ENCODE measurements around the gene MMP11.
A peak's percentile ranks its signal among the peaks of the same experiment; 100 is the strongest.
"Not testable (repeated sequence)": the region's sequence is repeated elsewhere in the genome, so short reads cannot be mapped to it uniquely, and the experiment has no call there.

MMP11 gene

GRCh38 chr22:23772649-23773473 is at the start of gene MMP11:
Gene MMP11, plus strand, starts transcription at chr22:23772849. Its CDS starts 22 bp downstream, at chr22:23772871.
- DNase-seq, result peak; percentile 45 to 46

GRCh38 chr22:23728108-23728507 is 44.5 kb upstream of the MMP11 start:
- DNase-seq, result not testable (repeated sequence)

GRCh38 chr22:23737696-23738095 is 35.0 kb upstream of the MMP11 start:
- no peak for DNase-seq

GRCh38 chr22:23742505-23743264 is 30.0 kb upstream of the MMP11 start:
- no peak for DNase-seq

- DNase-seq, result no peak
These were observed 29.3 kb upstream of the MMP11 start for GRCh38 chr22:23743303-23743705.

- no peak for DNase-seq
These were observed 28.6 kb upstream of the MMP11 start for GRCh38 chr22:23744001-23744400.

GRCh38 chr22:23744485-23744884 is 28.2 kb upstream of the MMP11 start:
- DNase-seq, result no peak

- DNase-seq, result no peak
These were observed 26.9 kb upstream of the MMP11 start for GRCh38 chr22:23745791-23746190.

GRCh38 chr22:23749841-23750301 is 22.8 kb upstream of the MMP11 start:
- no peak for DNase-seq

- no peak for DNase-seq
These were observed 22.3 kb upstream of the MMP11 start for GRCh38 chr22:23750367-23750713.

GRCh38 chr22:23750714-23751440 is 21.8 kb upstream of the MMP11 start, which contains the start of gene ZNF70:
Gene ZNF70, minus strand, starts transcription at chr22:23751112. Its CDS starts 5,972 bp downstream, at chr22:23745140.
- peak; percentile 70 to 78 for DNase-seq

GRCh38 chr22:23751441-23751996 is 21.1 kb upstream of the MMP11 start:
- no peak for DNase-seq

- no peak for DNase-seq
These were observed 20.5 kb upstream of the MMP11 start for GRCh38 chr22:23752090-23752691.

- no peak for DNase-seq
These were observed 19.9 kb upstream of the MMP11 start for GRCh38 chr22:23752750-23753149.

- no peak for DNase-seq
These were observed 19.3 kb upstream of the MMP11 start for GRCh38 chr22:23753385-23753784.

GRCh38 chr22:23754220-23754919 is 18.3 kb upstream of the MMP11 start, which contains the start of gene VPREB3:
Gene VPREB3, minus strand, starts transcription at chr22:23754425. Its CDS starts 62 bp downstream, at chr22:23754363.
- DNase-seq, result no peak

- DNase-seq, result no peak
These were observed 17.5 kb upstream of the MMP11 start for GRCh38 chr22:23754980-23755636.

GRCh38 chr22:23755711-23756110 is 16.9 kb upstream of the MMP11 start:
- no peak for DNase-seq

GRCh38 chr22:23756891-23757290 is 15.8 kb upstream of the MMP11 start:
- no peak for DNase-seq

- DNase-seq, result no peak
These were observed 13.1 kb upstream of the MMP11 start for GRCh38 chr22:23759566-23759965.

GRCh38 chr22:23760056-23760455 is 12.6 kb upstream of the MMP11 start:
- no peak for DNase-seq

Measured in activated CD4-positive, alpha-beta T cell treated with anti-CD3 and anti-CD28 coated beads, Interleukin-2, amount 50 U/mL, for 4 hours (primary cell).